HEK293 (cell line): ENCODE data around the gene ZGPAT.
A peak's percentile ranks its signal among the peaks of the same experiment; 100 is the strongest.

Source experiments
- CTCF ChIA-PET: fragments of 350-600 bp; formaldehyde crosslinking; extraction: SDS; loops from one replicate; lab custom pipeline; 2021; ENCODE audit warnings: antibody characterized with exemption; lab: Yijun Ruan, JAX
- POLR2A ChIA-PET: fragments of 300-600 bp; formaldehyde crosslinking; extraction: SDS; loops from one replicate; lab custom pipeline; 2020; ENCODE audit warnings: antibody characterized with exemption, inconsistent platforms; lab: Yijun Ruan, JAX
- H3K27ac ChIP-seq: fragments of 200-500 bp; sonication (Bioruptor generic); 2 replicates; pipeline ENCODE4 v1.5.1; 2014; ENCODE audit warnings: low read depth, low read length, control low read depth, inconsistent platforms; ENCODE audit errors: extremely low read depth
- H3K36me3 ChIP-seq, 2 experiments: fragments of 200-500 bp in 1 of 2; sonication (Bioruptor generic) in 1 of 2; 1 replicate in 1 of 2; 2 replicates in 1 of 2; pipeline ENCODE4 v1.5.1; 2014 to 2017; ENCODE audit warnings: inconsistent platforms in 2 of 2, low read length in 2 of 2; ENCODE audit not compliant: control insufficient read depth in 2 of 2, insufficient read depth in 1 of 2
- H3K4me1 ChIP-seq: fragments of 200-500 bp; sonication (Bioruptor generic); 2 replicates; pipeline ENCODE4 v1.5.1; 2014; ENCODE audit warnings: mild to moderate bottlenecking, low read length, inconsistent platforms; ENCODE audit not compliant: control insufficient read depth, insufficient read depth
- H3K4me3 ChIP-seq: 2 replicates; pipeline ENCODE4 v1.5.1; 2011; ENCODE audit warnings: low read depth, mild to moderate bottlenecking, control low read depth, low read length, moderate library complexity
- H3K9me3 ChIP-seq: fragments of 200-500 bp; sonication (Bioruptor generic); 2 replicates; pipeline ENCODE4 v1.5.1; 2014; ENCODE audit warnings: low read depth, low read length, inconsistent platforms; ENCODE audit not compliant: control insufficient read depth, insufficient read depth
- CTCF ChIP-seq: fragments of 450-650 bp; formaldehyde crosslinking; IDR thresholded peaks from 2 replicates; pipeline ENCODE4 v1.5.1; 2016; ENCODE audit warnings: missing biosample characterization, missing genetic modification characterization
- KLF8 ChIP-seq: fragments of 450-650 bp; formaldehyde crosslinking; IDR thresholded peaks from 2 replicates; pipeline ENCODE4 v1.5.1; 2016; ENCODE audit warnings: missing biosample characterization, missing genetic modification characterization
- KLF9 ChIP-seq: fragments of 450-650 bp; formaldehyde crosslinking; IDR thresholded peaks from 2 replicates; pipeline ENCODE4 v1.5.1; 2016; ENCODE audit warnings: missing biosample characterization, missing genetic modification characterization, low read depth
- MEIS1 ChIP-seq: sonication (generic); formaldehyde crosslinking; IDR thresholded peaks from 2 replicates; pipeline ENCODE4 v1.8.1; 2022; ENCODE audit warnings: missing genetic modification reagents, mild to moderate bottlenecking, borderline replicate concordance
- RBAK ChIP-seq: fragments of 450-650 bp; formaldehyde crosslinking; IDR thresholded peaks from 2 replicates; pipeline ENCODE4 v1.5.1; 2016; ENCODE audit warnings: missing biosample characterization, missing genetic modification characterization
- ZNF140 ChIP-seq: fragments of 450-650 bp; formaldehyde crosslinking; IDR thresholded peaks from 2 replicates; pipeline ENCODE4 v1.5.1; 2016; ENCODE audit warnings: missing biosample characterization, missing genetic modification characterization
- ZNF16 ChIP-seq: fragments of 450-650 bp; formaldehyde crosslinking; IDR thresholded peaks from 2 replicates; pipeline ENCODE4 v1.5.1; 2016; ENCODE audit warnings: low read depth, missing biosample characterization, missing genetic modification characterization
- ZNF174 ChIP-seq: fragments of 450-650 bp; formaldehyde crosslinking; IDR thresholded peaks from 2 replicates; pipeline ENCODE4 v1.5.0; 2017; ENCODE audit warnings: missing biosample characterization, mild to moderate bottlenecking, missing genetic modification characterization
- ZNF239 ChIP-seq: fragments of 450-650 bp; formaldehyde crosslinking; IDR thresholded peaks from 2 replicates; pipeline ENCODE4 v1.5.1; 2016; ENCODE audit warnings: missing biosample characterization, missing genetic modification characterization
- ZNF248 ChIP-seq: fragments of 450-650 bp; formaldehyde crosslinking; IDR thresholded peaks from 2 replicates; pipeline ENCODE4 v1.5.1; 2017; ENCODE audit warnings: missing biosample characterization, missing genetic modification characterization
- ZNF266 ChIP-seq: fragments of 450-650 bp; formaldehyde crosslinking; IDR thresholded peaks from 2 replicates; pipeline ENCODE4 v1.5.1; 2016; ENCODE audit warnings: missing biosample characterization, missing genetic modification characterization, low read depth
- ZNF362 ChIP-seq: fragments of 450-650 bp; formaldehyde crosslinking; IDR thresholded peaks from 2 replicates; pipeline ENCODE4 v1.5.1; 2016; ENCODE audit warnings: missing biosample characterization, missing genetic modification characterization
- ZNF394 ChIP-seq: fragments of 450-650 bp; formaldehyde crosslinking; IDR thresholded peaks from 2 replicates; pipeline ENCODE4 v1.5.1; 2016; ENCODE audit warnings: missing biosample characterization, missing genetic modification characterization, mild to moderate bottlenecking, moderate library complexity, borderline replicate concordance
- ZNF518A ChIP-seq: fragments of 450-650 bp; formaldehyde crosslinking; conservative IDR thresholded peaks from 2 replicates; pipeline ENCODE4 v1.5.1; 2016; ENCODE audit warnings: low read depth, missing biosample characterization, missing genetic modification characterization
- ZNF521 ChIP-seq: fragments of 450-650 bp; formaldehyde crosslinking; IDR thresholded peaks from 2 replicates; pipeline ENCODE4 v1.5.1; 2017; ENCODE audit warnings: missing biosample characterization, mild to moderate bottlenecking, missing genetic modification characterization
- ZNF560 ChIP-seq: fragments of 450-650 bp; formaldehyde crosslinking; IDR thresholded peaks from 2 replicates; pipeline ENCODE4 v1.5.1; 2017; ENCODE audit warnings: missing biosample characterization, missing genetic modification characterization, borderline replicate concordance
- ZNF660 ChIP-seq: fragments of 450-650 bp; IDR thresholded peaks from 2 replicates; pipeline ENCODE4 v1.5.1; 2018; ENCODE audit warnings: missing biosample characterization, mild to moderate bottlenecking, missing genetic modification characterization
- ZNF76 ChIP-seq: fragments of 450-650 bp; formaldehyde crosslinking; IDR thresholded peaks from 2 replicates; pipeline ENCODE4; 2016; ENCODE audit warnings: low read depth, missing biosample characterization, missing genetic modification characterization, borderline replicate concordance
- ZXDB ChIP-seq: fragments of 450-650 bp; formaldehyde crosslinking; IDR thresholded peaks from 2 replicates; pipeline ENCODE4 v1.5.1; 2016; ENCODE audit warnings: missing biosample characterization, missing genetic modification characterization

The ZGPAT gene

GRCh38 chr20:63737695-63737944 lies 29.8 kb downstream of the ZGPAT start:
- Histone ChIP-seq H3K27ac (no peak overlapping the region), H3K9me3 (no peaks in the 10 kb centered on the region)
- no peak for TF ChIP-seq ZNF76 (tag by site-specific recombination)
- TF ChIP-seq MEIS1 (CRISPR knock-in tag) = no peak
- no peak for TF ChIP-seq ZNF239 (tag by site-specific recombination)
- no peak for TF ChIP-seq ZNF248
- TF ChIP-seq RBAK (tag by site-specific recombination) = no peak
- no peak for TF ChIP-seq ZNF521 (tag by site-specific recombination)
- TF ChIP-seq ZNF560 = no peak
- no peak for TF ChIP-seq KLF9 (tag by site-specific recombination)
- no peak for TF ChIP-seq CTCF
- TF ChIP-seq ZNF140 (tag by site-specific recombination) = no peak
- no peak for TF ChIP-seq ZNF518A (tag by site-specific recombination)
- TF ChIP-seq ZNF174 (tag by site-specific recombination) = no peak
- TF ChIP-seq, all 188 proteins: peak for 0
- H3K4me3 ChIP-seq = no peak overlapping the region
- H3K4me1 ChIP-seq = no peaks in the 10 kb centered on the region; the same call in 1 of the 2 replicates
- peaks cover 0 to 61% of the 10 kb centered on the region in 2 experiments; a peak in 2 of 3 replicates for H3K36me3 ChIP-seq
- ChIA-PET CTCF (no interaction called here), POLR2A (interaction anchor here (1.4 kb wide), 1 partner anchor 8 kb away, joined by 3 read pairs; no protein-coding TSS in a partner anchor)

- ChIA-PET POLR2A (no interaction called here), CTCF (interaction anchor here (0.6 kb wide), 1 partner anchor 32 kb away, joined by 3 read pairs; no protein-coding TSS in a partner anchor)
- H3K4me3 ChIP-seq = no peak overlapping the region
- H3K27ac ChIP-seq = no peak overlapping the region
- TF ChIP-seq ZNF16 (tag by site-specific recombination) = no peak
- TF ChIP-seq ZNF362 = no peak
- peak; percentile 24; the same call in 1 of the 2 replicates for TF ChIP-seq KLF8 (tag by site-specific recombination)
- no peak for TF ChIP-seq ZNF660
- no peak for TF ChIP-seq ZXDB (tag by site-specific recombination)
- no peak for TF ChIP-seq ZNF266 (tag by site-specific recombination)
- TF ChIP-seq ZNF394 (tag by site-specific recombination) = no peak
- H3K4me1 ChIP-seq = no peaks in the 10 kb centered on the region; the same call in 1 of the 2 replicates
- no peaks in the 10 kb centered on the region for H3K9me3 ChIP-seq
- H3K36me3 ChIP-seq = peaks cover 0 to 59% of the 10 kb centered on the region in 2 experiments; a peak in 2 of 3 replicates
These were observed 30.3 kb downstream of the ZGPAT start for GRCh38 chr20:63737945-63738686.
